Umbilical cord (tissue), 2 donors: ENCODE data around the gene OSBPL9. TPM values are rescaled to one million over a fixed set of nuclear protein-coding genes. Genes with fewer than 3 reads are reported as not detected.
"Not testable (repeated sequence)": the region's sequence is repeated elsewhere in the genome, so short reads cannot be mapped to it uniquely, and the experiment has no call there.

ENCODE experiments used
- DNase-seq: peaks from one replicate; pipeline ENCODE4 v3.0.0-alpha.2; 2015; ENCODE audit warnings: low spot score
- total RNA-seq: library from RNA; depleted of rRNA; stranded (reverse); fragments of >200 nt; gene quantifications from one replicate; pipeline ENCODE4 v1.2.3, GENCODE V29; 2014; ENCODE audit warnings: low replicate concordance; ENCODE audit not compliant: insufficient read depth

The OSBPL9 gene
- total RNA-seq, 1 donor from 2014 or later: 110 TPM

GRCh38 chr1:51708911-51709760 lies 92.2 kb downstream of the OSBPL9 start:
- DNase-seq: no peak

- no peak for DNase-seq
These were observed 93.1 kb downstream of the OSBPL9 start for GRCh38 chr1:51709951-51710350.

- no peak for DNase-seq
These were observed 95.7 kb downstream of the OSBPL9 start for GRCh38 chr1:51712590-51712989.

GRCh38 chr1:51714374-51715019 lies 97.6 kb downstream of the OSBPL9 start:
- DNase-seq: no peak

GRCh38 chr1:51715369-51715768 lies 98.5 kb downstream of the OSBPL9 start:
- no peak for DNase-seq

- DNase-seq: no peak
These were observed 99.9 kb downstream of the OSBPL9 start for GRCh38 chr1:51716746-51717145.

GRCh38 chr1:51717842-51718241 lies 101.0 kb downstream of the OSBPL9 start:
- no peak for DNase-seq

GRCh38 chr1:51719146-51719545 lies 102.3 kb downstream of the OSBPL9 start:
- no peak for DNase-seq

GRCh38 chr1:51724797-51725196 lies 107.9 kb downstream of the OSBPL9 start:
- DNase-seq: no peak

- no peak for DNase-seq
These were observed 109.2 kb downstream of the OSBPL9 start for GRCh38 chr1:51726051-51726450.

- DNase-seq: no peak
These were observed 109.8 kb downstream of the OSBPL9 start for GRCh38 chr1:51726544-51727225.

GRCh38 chr1:51727366-51727765 lies 110.5 kb downstream of the OSBPL9 start:
- no peak for DNase-seq

- no peak for DNase-seq
These were observed 111.8 kb downstream of the OSBPL9 start for GRCh38 chr1:51728611-51729155.

- DNase-seq: peak; percentile 92
These were observed 112.4 kb downstream of the OSBPL9 start for GRCh38 chr1:51729156-51729823.

- peak; percentile 50 for DNase-seq
These were observed 113.0 kb downstream of the OSBPL9 start for GRCh38 chr1:51729824-51730301.

- no peak for DNase-seq
These were observed 115.1 kb downstream of the OSBPL9 start for GRCh38 chr1:51731998-51732397.

- no peak for DNase-seq
These were observed 116.0 kb downstream of the OSBPL9 start for GRCh38 chr1:51732701-51733425.

GRCh38 chr1:51733426-51733774 lies 116.5 kb downstream of the OSBPL9 start:
- not testable (repeated sequence) for DNase-seq

- peak; percentile 24 for DNase-seq
These were observed 117.1 kb downstream of the OSBPL9 start for GRCh38 chr1:51733793-51734522.
